HL-60 (cell line): Measurements from ENCODE around the gene NUDT4B.
"Not testable (repeated sequence)": the region's sequence is repeated elsewhere in the genome, so short reads cannot be mapped to it uniquely, and the experiment has no call there.

ENCODE experiments used
- DNase-seq, 2 experiments: peaks; one replicate each; pipeline ENCODE4 v3.0.0-alpha.2; 2010 to 2020; ENCODE audit warnings: low read depth in 1 of 2, low spot score in 1 of 2
- H3K27ac ChIP-seq: fragments of 250-450 bp; sonication (Bioruptor Pico); replicated peaks from 2 replicates; pipeline ENCODE4 v1.5.1; 2020; ENCODE audit warnings: mild to moderate bottlenecking, moderate library complexity
- H3K27me3 ChIP-seq: fragments of 250-450 bp; sonication (Bioruptor Pico); 2 replicates; pipeline ENCODE4 v1.5.1; 2021; ENCODE audit warnings: mild to moderate bottlenecking, moderate library complexity; ENCODE audit not compliant: insufficient read depth, poor library complexity, severe bottlenecking
- H3K4me3 ChIP-seq: replicated peaks from 2 replicates; pipeline ENCODE4 v1.5.1; 2011; ENCODE audit warnings: mild to moderate bottlenecking, control low read depth, low read length; ENCODE audit not compliant: insufficient read depth

The NUDT4B gene

DNA sequence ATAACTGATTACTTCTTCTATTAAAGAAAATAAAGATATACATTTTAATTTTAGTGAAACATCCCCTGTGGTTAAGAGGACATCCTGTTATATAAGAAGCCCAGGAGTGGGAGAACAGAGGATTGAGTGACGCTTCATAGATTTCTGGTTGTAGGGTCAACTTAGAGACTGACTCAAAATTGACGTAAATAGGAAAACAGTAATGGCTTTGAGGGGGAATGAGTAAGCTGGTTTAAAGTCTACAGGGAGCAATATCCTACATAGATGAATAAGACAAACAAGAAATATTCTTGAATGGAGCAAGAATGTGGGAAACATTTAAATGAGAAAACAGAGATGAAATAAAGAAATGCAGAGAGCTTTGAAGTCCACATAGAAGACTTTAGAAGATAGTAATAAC lies 20.7 kb upstream of the NUDT4B start:
- H3K4me3 ChIP-seq, H3K27ac ChIP-seq, H3K27me3 ChIP-seq, DNase-seq: not testable (repeated sequence)

DNA sequence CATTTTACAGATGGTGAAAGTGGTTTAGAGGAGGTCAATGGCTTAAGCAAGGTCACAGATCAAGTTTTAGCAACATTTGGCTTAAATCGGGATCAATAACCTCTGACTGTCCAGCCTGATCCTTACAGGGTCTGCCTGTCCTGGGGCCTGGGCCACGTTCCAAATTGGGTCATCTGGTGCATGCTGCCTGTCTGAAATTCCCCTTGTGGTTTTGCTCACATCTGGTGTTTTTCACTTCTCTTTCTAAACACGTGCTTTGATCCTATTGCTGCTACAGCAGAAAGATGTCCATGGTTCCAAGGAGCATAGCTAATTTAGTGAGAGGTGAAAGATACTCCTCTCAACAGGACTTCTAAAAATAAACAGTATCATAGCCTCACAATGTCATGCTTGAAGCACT lies 19.4 kb upstream of the NUDT4B start:
- DNase-seq, H3K27ac ChIP-seq, H3K27me3 ChIP-seq, H3K4me3 ChIP-seq: not testable (repeated sequence)

DNA sequence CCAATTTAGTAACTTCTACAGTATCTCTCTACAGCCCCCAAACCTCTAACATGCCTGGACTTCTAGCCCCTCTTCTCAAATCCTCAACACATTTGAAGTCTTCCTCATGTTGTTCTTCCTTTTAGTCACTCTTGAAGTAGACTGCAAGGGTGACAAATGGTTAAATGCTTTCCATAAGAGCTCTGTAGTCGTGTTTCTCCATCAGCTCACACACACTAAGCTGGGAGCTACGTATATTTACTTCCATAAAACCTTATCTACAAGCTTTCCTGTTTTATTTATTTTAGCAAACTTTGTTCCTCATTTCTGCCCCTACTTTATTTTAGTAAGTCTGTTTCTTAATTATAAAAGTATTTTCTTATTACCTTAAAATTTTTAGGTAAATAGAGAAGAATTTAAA lies 19.0 kb upstream of the NUDT4B start:
- not testable (repeated sequence) for H3K27me3 ChIP-seq, H3K27ac ChIP-seq, DNase-seq, H3K4me3 ChIP-seq

DNA sequence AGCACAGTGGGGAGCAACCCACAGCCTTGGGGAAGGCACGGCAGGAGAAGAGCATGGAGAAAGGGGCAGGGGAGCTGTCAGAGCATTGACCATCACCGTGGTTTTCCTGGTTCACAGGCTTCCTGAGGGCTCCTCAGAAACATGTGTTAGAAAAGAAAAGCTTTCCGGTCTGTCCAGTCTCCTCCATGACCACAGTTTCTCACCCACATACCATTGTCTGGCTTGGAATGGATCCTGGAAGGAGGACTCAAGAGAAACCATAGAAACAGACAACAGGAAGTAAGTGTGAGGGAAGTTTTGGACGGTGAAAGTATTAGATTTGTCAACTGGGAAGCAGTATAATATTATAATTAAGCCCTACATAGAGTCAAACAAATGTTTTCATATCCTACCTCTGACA lies 16.3 kb upstream of the NUDT4B start:
- DNase-seq, H3K27ac ChIP-seq, H3K27me3 ChIP-seq, H3K4me3 ChIP-seq: not testable (repeated sequence)

DNA sequence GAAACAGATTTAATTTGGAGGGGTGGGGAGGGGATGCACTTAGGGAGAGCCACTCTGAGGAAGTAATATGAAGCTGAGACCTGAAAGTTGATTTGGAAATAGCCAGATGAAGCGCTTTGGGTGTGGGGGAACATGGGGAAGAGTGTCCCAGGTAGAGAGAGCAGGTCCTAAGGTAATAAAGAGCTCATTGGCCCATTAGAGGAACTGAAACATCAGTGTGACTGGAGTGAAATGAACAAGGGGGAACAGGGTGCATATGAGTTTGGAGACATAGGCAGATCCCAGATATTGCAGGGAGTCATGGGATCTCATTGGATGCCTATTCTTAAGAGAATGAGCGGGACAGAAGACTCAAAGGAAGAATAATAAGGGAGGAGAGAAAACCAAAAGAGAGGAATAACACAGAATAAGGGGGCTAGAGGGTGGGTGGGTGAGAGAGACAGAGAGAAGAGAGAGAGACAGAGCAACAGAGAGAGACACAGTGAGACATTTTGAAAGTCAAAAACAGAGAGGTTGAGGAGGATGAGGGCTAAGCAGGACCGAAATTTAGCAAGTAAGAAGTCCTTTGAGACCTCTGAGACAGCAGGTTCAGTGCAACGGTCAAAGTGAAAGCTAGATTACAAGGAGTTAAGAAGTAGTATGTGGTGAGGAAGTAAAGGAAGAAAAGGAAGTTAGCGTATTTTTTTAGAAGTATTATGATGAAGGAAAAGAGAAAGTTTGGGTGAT lies 14.8 kb upstream of the NUDT4B start:
- not testable (repeated sequence) for DNase-seq, H3K4me3 ChIP-seq, H3K27ac ChIP-seq, H3K27me3 ChIP-seq

DNA sequence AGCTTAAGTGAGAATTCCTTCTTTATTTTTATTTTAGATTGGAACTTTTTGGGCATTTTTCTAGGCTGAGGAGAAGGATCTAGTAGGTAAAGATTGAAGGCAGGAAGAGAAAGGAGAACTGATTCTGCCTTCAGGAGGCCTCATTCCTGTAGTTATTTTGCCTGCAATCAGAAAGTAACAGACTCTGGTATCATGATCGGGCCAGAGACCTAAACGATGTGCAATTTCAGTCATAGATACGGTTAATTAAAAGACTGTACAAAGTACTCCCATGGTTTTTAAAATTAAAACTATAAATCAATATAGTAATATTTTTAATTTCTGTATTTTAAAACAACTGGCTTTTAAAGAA lies 14.3 kb upstream of the NUDT4B start:
- H3K4me3 ChIP-seq, H3K27ac ChIP-seq, DNase-seq, H3K27me3 ChIP-seq: not testable (repeated sequence)

DNA sequence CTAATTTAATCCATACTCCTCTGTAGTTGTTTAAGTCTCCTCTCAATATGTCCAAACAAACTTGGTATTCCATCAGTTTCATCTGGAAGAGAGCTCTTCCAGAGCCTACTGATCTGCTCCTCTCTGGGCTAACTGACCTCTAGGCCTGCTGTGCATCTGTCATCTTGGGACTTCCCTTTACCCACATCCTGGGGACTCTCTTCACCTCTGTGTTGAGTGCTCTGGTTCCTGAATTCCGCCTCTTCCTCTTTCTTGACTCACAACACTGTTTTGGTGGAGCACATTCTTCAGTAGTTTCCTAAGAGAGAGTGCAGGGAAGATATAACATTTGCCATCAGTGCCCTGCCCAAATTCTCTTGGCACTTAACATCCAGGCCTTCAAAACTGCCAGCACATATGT lies 13.0 kb upstream of the NUDT4B start:
- H3K4me3 ChIP-seq, H3K27me3 ChIP-seq, DNase-seq, H3K27ac ChIP-seq: not testable (repeated sequence)

DNA sequence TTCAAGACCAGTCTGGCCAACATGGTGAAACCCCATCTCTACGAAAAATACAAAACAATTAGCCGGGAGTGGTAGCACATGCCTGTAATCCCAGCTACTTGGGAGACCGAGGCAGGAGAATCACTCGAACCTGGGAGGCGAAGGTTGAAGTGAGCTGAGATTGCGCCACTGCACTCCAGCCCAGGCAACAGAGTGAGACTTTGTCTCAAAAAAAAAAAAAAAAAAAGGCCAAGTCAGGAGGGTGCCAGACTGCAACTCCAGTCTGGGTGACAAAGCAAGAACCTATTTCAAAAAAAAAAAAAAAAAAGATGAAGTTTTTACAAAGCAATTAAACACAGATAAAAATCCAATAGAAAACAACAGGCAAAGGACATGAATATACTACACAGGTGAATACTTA lies 9.9 kb upstream of the NUDT4B start:
- not testable (repeated sequence) for DNase-seq, H3K4me3 ChIP-seq, H3K27ac ChIP-seq, H3K27me3 ChIP-seq

DNA sequence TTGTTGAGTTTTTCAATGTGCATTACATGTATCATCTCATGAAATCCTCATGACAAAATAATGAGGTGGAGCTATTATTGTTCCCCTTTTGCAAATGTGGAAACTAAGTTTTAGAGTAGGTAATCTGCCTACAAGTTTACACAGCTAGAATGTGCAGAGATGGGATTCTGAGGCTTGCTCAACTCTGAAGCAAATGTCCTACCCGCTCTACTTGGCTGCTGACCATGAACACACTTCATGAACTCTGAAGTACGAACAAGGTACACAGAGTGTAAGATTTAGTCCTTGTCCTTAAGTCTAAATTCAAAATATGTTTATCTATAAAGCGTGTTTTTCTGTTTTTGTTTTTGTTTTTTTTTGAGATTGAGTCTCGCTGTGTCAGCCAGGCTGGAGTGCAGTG lies 5.4 kb upstream of the NUDT4B start:
- H3K27me3 ChIP-seq, DNase-seq, H3K4me3 ChIP-seq, H3K27ac ChIP-seq: not testable (repeated sequence)

DNA sequence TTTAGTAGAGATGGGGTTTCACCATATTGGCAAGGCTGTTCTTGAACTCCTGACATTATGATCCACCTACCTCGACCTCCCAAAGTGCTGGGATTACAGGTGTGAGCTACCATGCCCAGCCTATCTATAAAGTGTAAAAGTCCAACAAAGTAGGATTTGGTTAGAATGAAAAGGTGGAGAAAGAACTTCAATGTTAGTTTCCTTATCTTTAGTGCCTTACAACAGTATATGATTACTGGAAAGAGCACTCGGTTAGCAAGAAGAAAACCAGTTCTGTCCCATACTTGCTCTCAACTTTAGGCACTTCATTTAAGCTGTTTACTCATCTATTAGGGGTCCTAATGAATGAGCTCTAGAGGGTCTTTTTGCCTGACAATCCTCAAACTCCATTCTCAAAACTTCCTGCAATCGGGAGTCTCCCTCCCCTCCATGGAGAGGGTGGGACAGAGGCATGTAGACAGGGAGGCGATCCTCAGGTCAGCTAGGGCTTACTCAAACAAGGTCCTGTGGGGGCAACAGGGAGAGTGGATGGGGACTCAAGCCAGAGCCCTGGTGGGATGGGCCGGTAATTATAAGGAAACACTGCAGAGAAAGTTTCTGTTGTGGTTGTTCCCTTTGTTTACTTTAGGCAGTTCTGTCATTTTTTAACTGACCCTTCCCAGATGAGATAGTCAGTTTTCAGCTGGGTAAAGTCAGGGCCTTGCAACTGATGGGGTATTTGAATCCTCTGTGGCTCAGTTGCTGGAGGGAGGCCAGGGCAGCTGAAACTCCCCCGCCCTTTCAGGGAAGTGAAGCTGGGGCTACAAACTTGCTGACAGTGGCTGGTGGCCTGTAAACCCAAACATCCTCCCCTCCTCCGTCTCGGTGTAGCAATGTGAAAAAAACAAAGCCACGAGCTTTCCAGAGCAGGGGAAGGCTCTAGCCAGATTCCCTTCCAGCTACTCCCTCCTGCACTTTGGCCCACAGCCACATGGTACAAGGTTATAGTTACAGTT lies 4.6 kb upstream of the NUDT4B start:
- DNase-seq, result not testable (repeated sequence)

DNA sequence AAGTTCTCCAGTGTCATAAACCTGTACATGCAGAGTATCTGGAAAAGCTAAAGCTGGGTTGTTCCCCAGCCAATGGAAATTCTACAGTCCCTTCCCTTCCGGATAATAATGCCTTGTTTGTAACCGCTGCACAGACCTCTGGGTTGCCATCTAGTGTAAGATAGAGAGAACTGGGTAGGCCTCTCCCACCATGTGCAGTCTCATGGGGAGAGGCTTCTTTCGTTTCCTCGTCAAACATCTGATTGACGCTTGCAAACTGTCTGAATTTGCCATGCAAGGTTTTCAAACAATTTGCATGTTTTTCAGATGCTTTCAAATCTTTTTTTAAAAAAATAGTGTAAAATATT lies 734 bp downstream of the NUDT4B start:
- H3K27ac ChIP-seq, DNase-seq, H3K27me3 ChIP-seq, H3K4me3 ChIP-seq: not testable (repeated sequence)

More for the DNA sequence above, 4.6 kb upstream of the NUDT4B start:
- not testable (repeated sequence) for H3K27me3 ChIP-seq, H3K4me3 ChIP-seq, H3K27ac ChIP-seq

DNA sequence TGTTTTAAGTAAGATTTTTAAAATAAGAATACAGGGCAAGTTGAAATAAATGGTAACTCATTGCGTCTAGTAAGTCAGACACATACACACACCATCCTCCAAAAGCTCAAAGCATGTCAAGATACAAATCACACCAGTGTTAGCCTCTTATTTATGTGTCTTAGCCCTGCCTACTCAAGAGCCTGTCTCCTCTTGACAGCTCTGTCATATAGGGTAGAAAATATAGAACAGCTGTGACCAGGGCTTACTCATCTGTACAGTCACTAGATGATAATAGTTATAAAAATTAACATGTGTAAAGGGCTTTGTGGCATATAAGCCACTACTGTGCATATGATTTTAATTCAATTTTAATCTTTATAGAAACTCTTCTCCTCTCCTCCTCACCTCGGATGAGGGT lies 7.7 kb downstream of the NUDT4B start:
- H3K27me3 ChIP-seq, DNase-seq, H3K27ac ChIP-seq, H3K4me3 ChIP-seq: not testable (repeated sequence)

DNA sequence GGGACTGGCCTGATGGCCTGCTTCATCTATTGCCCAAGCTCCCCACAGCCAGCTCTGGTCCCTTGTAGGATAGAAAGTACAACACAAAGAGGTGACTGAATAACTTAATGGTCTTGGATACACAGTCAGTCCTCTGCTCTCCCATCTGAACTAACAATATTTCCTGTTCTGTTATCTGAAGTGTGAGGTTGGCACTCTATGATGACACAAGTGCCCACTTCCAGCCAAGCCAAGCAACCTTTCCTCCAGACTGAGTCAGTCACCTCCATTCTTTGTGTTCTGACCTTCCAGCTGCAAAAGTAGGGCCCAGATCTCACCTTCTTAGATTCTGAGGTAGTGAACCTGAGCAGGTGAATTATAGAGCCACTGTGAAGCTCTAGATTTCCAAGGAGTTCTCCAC lies 8.9 kb downstream of the NUDT4B start:
- H3K27ac ChIP-seq, H3K27me3 ChIP-seq, H3K4me3 ChIP-seq, DNase-seq: not testable (repeated sequence)

DNA sequence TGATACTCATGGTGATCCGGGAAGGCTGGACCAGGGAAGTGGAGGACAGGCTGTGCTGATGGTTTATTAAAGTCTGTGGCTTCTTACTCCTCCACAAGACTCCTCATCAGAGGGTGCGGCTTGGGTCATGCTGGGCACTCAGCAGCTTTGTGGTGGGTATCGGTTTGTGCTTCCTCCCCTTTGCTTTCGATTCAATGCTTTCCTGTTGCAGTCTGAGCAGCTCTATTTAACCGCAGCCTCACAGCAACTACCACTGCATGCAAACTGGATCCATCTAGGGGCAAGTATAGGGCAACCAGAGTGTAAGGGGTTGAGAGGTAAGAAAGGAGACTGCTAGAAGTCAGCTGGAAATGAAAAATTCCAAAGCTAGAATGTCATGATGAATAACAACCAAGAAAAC lies 9.8 kb downstream of the NUDT4B start:
- not testable (repeated sequence) for DNase-seq, H3K4me3 ChIP-seq, H3K27me3 ChIP-seq, H3K27ac ChIP-seq

DNA sequence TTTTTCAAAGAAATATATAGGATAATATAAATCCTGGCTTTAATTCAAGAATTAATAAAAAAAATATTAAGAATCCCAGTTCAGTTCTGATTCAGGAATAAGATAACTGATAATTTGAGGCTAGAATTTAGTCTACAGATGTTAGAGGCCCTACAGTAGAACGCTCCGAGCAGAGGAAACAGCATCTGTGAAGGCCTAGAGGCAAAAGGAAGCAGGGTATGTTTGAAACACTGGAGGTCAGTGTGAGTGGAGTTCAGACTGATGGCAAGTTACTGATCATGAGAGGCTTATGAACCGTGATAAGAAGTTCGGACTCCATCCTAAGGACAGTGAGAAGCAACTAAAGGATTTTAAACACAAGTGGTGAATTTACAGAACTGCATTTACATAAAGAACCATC lies 10.4 kb downstream of the NUDT4B start:
- H3K27me3 ChIP-seq, H3K27ac ChIP-seq, H3K4me3 ChIP-seq, DNase-seq: not testable (repeated sequence)
